Parietal lobe (tissue), 2 donors: Measurements from ENCODE around the gene ARFGEF3. TPM values are rescaled to one million over a fixed set of nuclear protein-coding genes. Genes with fewer than 3 reads are reported as not detected.

ENCODE experiments used
- small RNA-seq: library from RNA; depleted of rRNA; stranded (forward); fragments of <200 nt; gene quantifications from one replicate; pipeline ENCODE3, GENCODE V24; 2014; ENCODE audit warnings: low replicate concordance
- total RNA-seq: library from RNA; depleted of rRNA; stranded (reverse); fragments of >200 nt; gene quantifications from one replicate; pipeline ENCODE4 v1.2.3, GENCODE V29; 2014

Gene ARFGEF3
- 84.8 TPM for total RNA-seq

GRCh38 chr6:138161338-138162110 is at the start of gene ARFGEF3:
Gene ARFGEF3, plus strand, starts transcription at chr6:138161939. Its CDS starts 148 bp downstream, at chr6:138162087.

GRCh38 chr6:138218449-138218848 is 56.7 kb downstream of the ARFGEF3 start, which contains the start of gene PBOV1:
Gene PBOV1, minus strand, starts transcription at chr6:138218491. Its CDS starts 96 bp downstream, at chr6:138218395.

GRCh38 chr6:138377844-138378243 is 216.1 kb downstream of the ARFGEF3 start, which contains the start of gene SMIM28:
Gene SMIM28, plus strand, starts transcription at chr6:138377905. Its CDS starts 168 bp downstream, at chr6:138378073.

Small RNA genes lying within 50 kb of the gene (small RNA-seq; reads per million reads assigned to genes)
- gene AL031003.1 = not detected

Other genes starting within 250 kb of the ARFGEF3 start
- 0.94 TPM for gene PERP, start 54.5 kb upstream of the ARFGEF3 start, total RNA-seq
- gene PBOV1, start 56.6 kb downstream of the ARFGEF3 start, total RNA-seq = not detected
- gene SMIM28, start 216.0 kb downstream of the ARFGEF3 start, total RNA-seq = not detected
- 7.8 TPM for gene HEBP2, start 242.3 kb downstream of the ARFGEF3 start, total RNA-seq